Regular cardiac myocyte (primary cell): Measurements from ENCODE around the gene S100A14. TPM values are rescaled to one million over a fixed set of nuclear protein-coding genes. Genes with fewer than 3 reads are reported as not detected.

Experiments
- total RNA-seq: library from RNA; depleted of rRNA; stranded (reverse); fragments of >200 nt; gene quantifications from 2 replicates; pipeline ENCODE4 v1.2.3, GENCODE V29; 2014

The S100A14 gene
- total RNA-seq, result 0.19 TPM in 1 of 2 replicates, not detected in the other

GRCh38 chr1:153616144-153616916, at the start of gene S100A14:
S100A14 (minus strand) TSS chr1:153616325; CDS start chr1:153615858, 467 bp downstream.

GRCh38 chr1:153658400-153659174, 42.5 kb upstream of the S100A14 start, which contains the start of gene SNAPIN:
SNAPIN (plus strand) TSS chr1:153658703; CDS start chr1:153658744, 41 bp downstream.

DNA sequence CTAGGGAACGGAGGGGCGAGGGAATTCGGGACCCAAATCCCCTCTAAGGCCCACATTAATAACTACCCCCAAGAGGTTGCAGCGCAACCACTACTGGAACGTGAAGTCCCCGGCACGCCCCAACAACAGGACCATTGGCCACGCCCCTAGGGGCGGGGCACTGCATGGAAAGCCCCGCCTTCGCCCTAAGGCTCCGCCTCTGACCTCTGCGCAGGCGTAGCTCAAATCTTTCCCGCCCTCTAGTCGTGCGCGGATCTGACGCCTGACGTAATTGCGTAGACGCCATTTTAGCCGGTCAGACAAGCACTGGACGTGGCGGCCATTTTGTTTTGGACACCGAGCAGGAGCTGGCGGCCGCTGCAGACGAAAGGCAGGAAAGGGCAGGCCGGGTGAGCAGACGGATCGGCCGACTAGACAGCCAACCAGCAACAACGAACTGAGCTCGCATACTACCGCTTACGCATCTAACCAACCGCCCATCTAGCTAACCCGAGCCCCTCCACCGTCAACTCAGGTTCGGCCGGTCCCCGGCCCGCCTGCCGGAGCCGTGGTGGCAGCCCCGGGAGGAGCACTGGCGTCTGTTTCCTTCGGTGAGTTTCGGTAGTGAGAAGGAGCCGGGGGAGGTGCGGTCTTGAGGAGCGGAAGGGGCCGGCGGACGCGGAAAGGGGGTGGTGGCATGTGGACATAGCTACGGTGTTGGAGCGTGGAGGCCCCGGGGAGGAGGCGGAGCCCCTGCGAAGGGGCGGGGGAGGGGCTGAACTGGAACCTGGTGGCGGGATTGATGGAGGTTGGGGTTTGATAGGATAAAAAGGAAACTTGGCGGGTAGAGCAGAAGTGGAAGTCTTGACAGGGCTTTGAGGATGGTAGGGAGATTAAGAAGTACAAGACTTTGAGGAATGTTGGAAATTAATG, 17.9 kb upstream of the S100A14 start, which contains the start of gene CHTOP:
Gene CHTOP, plus strand, starts transcription at position 313 of the 912 bp plus-strand sequence. CDS start 2,523 bp downstream, outside the sequence.

GRCh38 chr1:153627715-153628626, 11.8 kb upstream of the S100A14 start, which contains the start of gene S100A1:
S100A1 (plus strand) TSS chr1:153628434; CDS start chr1:153630522, 2,088 bp downstream.

GRCh38 chr1:153626904-153627714, 11.0 kb upstream of the S100A14 start, which contains the start of gene S100A13:
S100A13 (minus strand) TSS chr1:153627505; CDS start chr1:153626472, 1,033 bp downstream.

DNA sequence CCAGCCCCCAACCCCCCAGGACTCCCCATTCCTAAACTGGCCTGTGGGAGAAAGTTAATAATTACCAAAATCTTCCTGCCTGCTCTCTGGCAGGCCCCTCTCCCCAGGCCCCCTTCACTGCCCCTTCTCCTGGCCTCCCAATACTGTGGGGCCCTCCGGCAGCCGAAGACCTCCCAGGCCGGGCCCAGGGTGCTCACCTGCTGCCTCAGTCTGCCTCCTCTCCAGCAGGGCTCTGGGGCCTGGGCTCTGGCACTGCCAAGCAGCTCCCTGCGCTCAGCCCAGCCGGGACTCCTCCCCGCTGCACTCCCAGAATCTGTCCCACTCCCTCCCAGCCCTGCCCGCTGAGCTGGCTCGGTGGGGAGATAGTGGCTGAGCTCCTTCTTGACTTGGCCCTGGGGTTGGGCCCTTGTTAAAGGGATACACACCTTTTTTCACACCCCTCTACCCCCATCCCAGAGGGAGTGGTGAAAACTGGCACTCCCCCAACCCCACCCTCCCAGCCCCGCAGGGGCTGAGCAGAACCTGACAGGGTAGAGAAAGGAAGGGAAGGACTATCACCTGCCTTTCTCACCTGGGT, 3.3 kb downstream of the S100A14 start, which contains the start of gene S100A16:
Gene S100A16, minus strand, starts transcription at position 383 of the 577 bp plus-strand sequence. CDS start 4,986 bp downstream, outside the sequence.

GRCh38 chr1:153565529-153566374, 50.4 kb downstream of the S100A14 start, which contains the start of gene S100A2:
S100A2 (minus strand) TSS chr1:153565844; CDS start chr1:153563877, 1,967 bp downstream.

Other genes starting within 250 kb of the S100A14 start
- gene S100A12, start 240.7 kb downstream of the S100A14 start, total RNA-seq, result not detected in 2 replicates
- not detected in 2 replicates for gene S100A8, start 225.3 kb downstream of the S100A14 start, total RNA-seq
- not detected in 2 replicates for gene S100A7A, start 199.8 kb downstream of the S100A14 start, total RNA-seq
- gene S100A7, start 155.7 kb downstream of the S100A14 start, total RNA-seq, result not detected in 2 replicates
- gene S100A6, start 80.3 kb downstream of the S100A14 start, total RNA-seq, result 607 and 730 TPM in 2 replicates
- not detected in 2 replicates for gene S100A5, start 75.4 kb downstream of the S100A14 start, total RNA-seq
- 30.4 and 70.7 TPM in 2 replicates for gene S100A4, start 70.5 kb downstream of the S100A14 start, total RNA-seq
- gene S100A3, start 67.1 kb downstream of the S100A14 start, total RNA-seq, result 2.8 and 4.6 TPM in 2 replicates
- 0.85 and 2.5 TPM in 2 replicates for gene S100A2, start 50.5 kb downstream of the S100A14 start, total RNA-seq
- 126 and 297 TPM in 2 replicates for gene S100A16, start 3.2 kb downstream of the S100A14 start, total RNA-seq
- gene S100A13, start 11.2 kb upstream of the S100A14 start, total RNA-seq, result 97.2 and 98.0 TPM in 2 replicates
- not detected in 2 replicates for gene S100A1, start 12.1 kb upstream of the S100A14 start, total RNA-seq
- gene CHTOP, start 17.7 kb upstream of the S100A14 start, total RNA-seq, result 24.2 and 38.3 TPM in 2 replicates
- gene SNAPIN, start 42.4 kb upstream of the S100A14 start, total RNA-seq, result 61.7 and 69.8 TPM in 2 replicates
- gene ILF2, start 54.7 kb upstream of the S100A14 start, total RNA-seq, result 151 and 266 TPM in 2 replicates
- gene NPR1, start 62.4 kb upstream of the S100A14 start, total RNA-seq, result 0.19 and 0.85 TPM in 2 replicates
- 26.5 and 29.7 TPM in 2 replicates for gene INTS3, start 111.7 kb upstream of the S100A14 start, total RNA-seq
- gene SLC27A3, start 159.1 kb upstream of the S100A14 start, total RNA-seq, result 6.1 and 8.5 TPM in 2 replicates